Epithelial cell of proximal tubule (primary cell): ENCODE measurements around the gene DCPS. TPM values are rescaled to one million over a fixed set of nuclear protein-coding genes. Genes with fewer than 3 reads are reported as not detected.

Source experiments
- DNase-seq: peaks from one replicate; pipeline ENCODE4 v3.0.0-alpha.2; 2011; ENCODE audit warnings: low read depth
- H3K4me3 ChIP-seq: 2 replicates; pipeline ENCODE4 v1.5.1; 2011; ENCODE audit warnings: low read depth, mild to moderate bottlenecking, low read length
- CTCF ChIP-seq: conservative IDR thresholded peaks from 2 replicates; pipeline ENCODE4 v1.5.1; 2012; ENCODE audit warnings: low read depth, mild to moderate bottlenecking, low read length
- total RNA-seq: library from RNA; depleted of rRNA; stranded (reverse); fragments of >200 nt; gene quantifications from 2 replicates; pipeline ENCODE4 v1.2.3, GENCODE V29; 2015

DCPS gene
- total RNA-seq, 1 donor from 2014 or later, result 17.2 TPM

DNA sequence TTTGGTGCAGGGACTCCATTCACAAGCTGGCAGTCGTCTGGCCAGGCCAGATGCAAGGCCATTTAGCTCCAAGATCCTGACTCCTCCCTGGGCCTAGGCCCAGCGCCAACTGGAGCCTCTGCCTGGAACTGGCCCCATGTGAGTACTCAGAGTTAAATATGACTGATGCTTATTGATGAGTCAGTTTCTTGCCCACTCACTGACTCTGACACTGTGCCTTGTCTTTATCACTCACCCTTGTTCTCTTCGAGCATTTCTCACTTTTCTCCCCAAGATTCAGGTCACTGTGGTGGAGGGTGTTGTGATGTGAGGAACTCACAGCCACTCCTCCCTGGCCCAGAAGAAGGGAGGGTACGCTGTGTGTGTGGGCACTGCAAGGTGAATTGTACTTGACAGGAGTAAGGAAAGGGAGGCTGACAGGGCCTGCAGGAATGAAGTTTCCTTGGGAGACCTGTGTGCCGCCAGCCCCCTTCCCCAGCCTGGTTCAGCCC is 28.4 kb downstream of the DCPS start:
- TF ChIP-seq CTCF, result no peak
- DNase-seq, result peak; percentile 35
- no peak overlapping the region for H3K4me3 ChIP-seq

GRCh38 chr11:126333142-126333541 is 29.3 kb downstream of the DCPS start:
- no peak for TF ChIP-seq CTCF
- no peak for DNase-seq
- H3K4me3 ChIP-seq, result no peak overlapping the region

GRCh38 chr11:126334659-126335462 is 31.0 kb downstream of the DCPS start:
- no peak for DNase-seq
- no peak overlapping the region for H3K4me3 ChIP-seq
- TF ChIP-seq CTCF, result no peak

DNA sequence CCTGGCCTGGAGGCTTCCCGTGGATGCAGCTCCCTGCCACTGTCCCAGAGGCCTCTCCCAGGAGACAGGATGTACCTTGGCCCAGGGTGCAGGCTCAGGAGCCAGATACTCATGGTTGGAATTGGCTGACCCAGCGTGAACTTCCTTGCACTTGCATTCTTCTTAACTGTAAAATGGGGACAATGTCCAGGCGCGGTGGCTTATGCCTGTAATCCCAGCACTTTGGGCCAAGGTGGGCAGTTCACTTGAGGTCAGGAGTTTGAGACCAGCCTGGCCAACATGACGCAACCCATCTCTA is 31.6 kb downstream of the DCPS start:
- no peak overlapping the region for H3K4me3 ChIP-seq
- TF ChIP-seq CTCF, result no peak
- DNase-seq, result no peak

- no peak for DNase-seq
- H3K4me3 ChIP-seq, result no peak overlapping the region
- TF ChIP-seq CTCF, result no peak
These were observed 32.3 kb downstream of the DCPS start for GRCh38 chr11:126336138-126336541.

GRCh38 chr11:126336671-126337101 is 32.8 kb downstream of the DCPS start:
- no peak for DNase-seq
- TF ChIP-seq CTCF, result no peak

DNA sequence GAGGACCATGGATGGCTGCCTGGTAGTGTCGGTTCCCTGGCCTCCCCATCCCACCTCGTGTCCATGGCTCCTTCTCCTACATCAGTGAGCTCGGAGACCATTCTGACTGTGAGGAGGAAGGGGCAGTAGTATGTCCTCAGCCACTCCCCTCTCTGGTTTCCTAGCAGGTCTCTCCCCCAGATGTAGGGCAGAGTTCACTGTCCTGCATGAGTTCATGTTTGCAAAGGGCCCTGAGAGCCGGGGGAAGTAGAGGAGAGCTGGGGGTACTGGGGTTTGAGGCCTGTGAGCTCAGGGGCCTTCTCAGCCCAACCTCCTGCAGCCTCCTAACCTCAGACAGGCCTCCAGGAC is 33.2 kb downstream of the DCPS start:
- TF ChIP-seq CTCF, result no peak
- H3K4me3 ChIP-seq, result no peak overlapping the region
- DNase-seq, result no peak

More at GRCh38 chr11:126336671-126337101, 32.8 kb downstream of the DCPS start:
- no peak overlapping the region for H3K4me3 ChIP-seq
